Measurements from ENCODE around the gene DSCAML1.

DNA sequence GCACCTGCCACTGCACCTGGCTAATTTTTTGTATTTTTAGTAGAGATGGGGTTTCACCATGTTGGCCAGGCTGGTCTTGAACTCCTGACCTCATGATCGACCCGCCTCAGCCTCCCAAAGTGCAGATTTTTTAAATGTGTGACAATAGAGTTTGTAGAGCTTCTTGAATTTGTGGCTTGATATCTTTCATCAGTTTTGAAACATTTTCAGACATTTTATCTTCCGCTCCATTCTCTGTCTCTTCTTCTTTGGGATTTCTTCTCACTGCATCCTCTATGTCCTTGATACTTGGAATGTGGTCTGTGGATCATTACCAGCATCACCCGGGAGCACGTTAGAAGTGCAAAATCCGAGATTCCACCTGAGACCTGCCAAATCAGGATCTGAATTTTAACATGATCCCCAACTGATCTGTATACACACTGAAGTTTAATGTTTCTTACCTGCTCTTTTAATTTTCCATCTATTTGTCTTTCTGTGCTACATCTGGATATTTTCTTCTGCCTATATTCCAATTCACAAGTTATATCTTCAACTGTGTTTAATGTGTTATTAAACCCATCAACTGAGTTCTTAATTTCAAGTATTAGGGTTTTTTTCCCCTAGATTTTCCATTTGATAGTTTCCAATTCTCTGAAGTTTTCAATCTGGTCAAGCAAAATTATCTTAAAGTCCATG, 343.0 kb downstream of the DSCAML1 start:
- TF ChIP-seq EZH2 (IDR thresholded peaks at IDR 0.05; ENCODE audit: insufficient read depth, poor library complexity, severe bottlenecking) (no peak), EZH2phosphoT487 (IDR thresholded peaks at IDR 0.05; ENCODE audit: insufficient read depth, low read depth) (no peak)
